Uterus (tissue), 2 donors: ENCODE measurements around the gene ZNF229.
"Not testable (repeated sequence)": the region's sequence is repeated elsewhere in the genome, so short reads cannot be mapped to it uniquely, and the experiment has no call there.

Experiments
- POLR2A ChIP-seq, 2 donors: fragments of 450-650 bp; IDR thresholded peaks; one replicate each; pipeline ENCODE4 v1.6.1; 2016; ENCODE audit warnings: antibody characterized with exemption in 2 of 2, mild to moderate bottlenecking in 1 of 2, moderate library complexity in 1 of 2
- TF ChIP-seq, protein P1 (sequence below), 4 experiments: fragments of 200-600 bp in 2 of 4; fragments of 450-650 bp in 2 of 4; sonication (generic) in 2 of 4; IDR thresholded peaks; one replicate each; pipeline ENCODE4 v1.5.1; 2016 to 2019; ENCODE audit warnings: antibody characterized with exemption in 4 of 4, mild to moderate bottlenecking in 2 of 4, moderate library complexity in 1 of 4

DNA sequence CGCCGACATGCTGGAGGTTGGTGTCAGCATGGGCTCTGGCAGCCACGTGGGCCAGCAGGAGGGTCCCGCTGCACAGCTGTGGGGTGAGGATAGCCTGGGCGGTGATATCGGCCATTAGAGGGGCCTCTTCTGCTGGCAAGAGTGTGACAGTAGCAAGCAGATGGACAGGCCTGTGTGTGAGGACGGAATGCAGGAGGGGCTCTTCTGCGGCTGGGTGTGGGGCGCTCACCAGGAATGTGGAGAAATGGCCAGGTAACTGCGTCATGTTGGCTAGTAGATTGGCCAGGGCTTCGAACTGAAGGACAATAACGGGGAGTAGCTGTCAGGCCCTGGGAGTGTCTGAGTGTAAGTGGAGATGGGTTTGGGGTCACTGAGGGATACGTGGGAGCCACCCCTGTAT, 7.7 kb upstream of the ZNF229 start:
- TF ChIP-seq, protein P1, sequence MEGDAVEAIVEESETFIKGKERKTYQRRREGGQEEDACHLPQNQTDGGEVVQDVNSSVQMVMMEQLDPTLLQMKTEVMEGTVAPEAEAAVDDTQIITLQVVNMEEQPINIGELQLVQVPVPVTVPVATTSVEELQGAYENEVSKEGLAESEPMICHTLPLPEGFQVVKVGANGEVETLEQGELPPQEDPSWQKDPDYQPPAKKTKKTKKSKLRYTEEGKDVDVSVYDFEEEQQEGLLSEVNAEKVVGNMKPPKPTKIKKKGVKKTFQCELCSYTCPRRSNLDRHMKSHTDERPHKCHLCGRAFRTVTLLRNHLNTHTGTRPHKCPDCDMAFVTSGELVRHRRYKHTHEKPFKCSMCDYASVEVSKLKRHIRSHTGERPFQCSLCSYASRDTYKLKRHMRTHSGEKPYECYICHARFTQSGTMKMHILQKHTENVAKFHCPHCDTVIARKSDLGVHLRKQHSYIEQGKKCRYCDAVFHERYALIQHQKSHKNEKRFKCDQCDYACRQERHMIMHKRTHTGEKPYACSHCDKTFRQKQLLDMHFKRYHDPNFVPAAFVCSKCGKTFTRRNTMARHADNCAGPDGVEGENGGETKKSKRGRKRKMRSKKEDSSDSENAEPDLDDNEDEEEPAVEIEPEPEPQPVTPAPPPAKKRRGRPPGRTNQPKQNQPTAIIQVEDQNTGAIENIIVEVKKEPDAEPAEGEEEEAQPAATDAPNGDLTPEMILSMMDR (IDR thresholded peaks at IDR 0.05): not testable (repeated sequence)
- not testable (repeated sequence) for TF ChIP-seq POLR2A (IDR thresholded peaks at IDR 0.05)
